ENCODE measurements around the gene CGA. TPM values are rescaled to one million over a fixed set of nuclear protein-coding genes. Genes with fewer than 3 reads are reported as not detected.
A peak's percentile ranks its signal among the peaks of the same experiment; 100 is the strongest.
"Not testable (repeated sequence)": the region's sequence is repeated elsewhere in the genome, so short reads cannot be mapped to it uniquely, and the experiment has no call there.

Gene CGA
- total RNA-seq (not detected), polyA plus RNA-seq (not detected)
- long read RNA-seq, donor 1: 0 reads
- long read RNA-seq, donor 2: 0 reads

DNA sequence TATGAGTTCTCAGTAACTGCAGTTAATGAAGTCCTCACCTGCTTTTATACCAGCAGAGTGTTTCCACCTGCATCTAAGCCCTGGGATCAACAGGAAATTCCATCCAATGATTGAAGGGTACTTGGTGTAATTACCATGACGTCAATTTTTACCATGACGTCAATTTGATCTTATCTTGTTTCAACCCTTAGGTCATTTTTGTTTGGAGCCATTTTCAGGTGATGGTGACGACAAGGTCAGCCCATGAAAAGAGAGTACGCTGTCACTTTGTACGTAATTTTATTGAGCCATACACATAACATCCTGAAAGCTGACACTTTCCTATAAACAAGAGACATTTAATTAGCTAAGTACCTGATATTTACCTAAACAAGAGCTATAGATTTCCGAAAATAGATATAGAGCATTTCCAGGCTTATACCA is at the start of gene CGA:
Gene CGA (minus strand): TSS at position 20 of the 423 bp plus-strand sequence. CDS start 6,906 bp downstream, outside the sequence.
- no peak within 1 kb of the TSS for H3K27ac ChIP-seq
- no peak within 1 kb of the TSS for H3K4me3 ChIP-seq
- whole genome bisulfite sequencing, 5 donors: 71 to 83% (median 79%) methylated on average over 6 of the region's 6 CpGs
- peaks cover 0 to 8% (median 0%) of the 10 kb centered on the region in 7 donors for H3K27me3 ChIP-seq (replicated peaks in 1 of 7)
- TF ChIP-seq POLR2AphosphoS5 (IDR thresholded peaks at IDR 0.05) (no peak), CTCF (IDR thresholded peaks at IDR 0.05 in 8 of 11, conservative IDR thresholded peaks at IDR 0.05 in 3 of 11) (no peak), POLR2A (IDR thresholded peaks at IDR 0.05) (no peak)
- no peak for DNase-seq
- intact Hi-C loops (cut with DNase I; ENCODE audit: low total_unique reads): no loop called here
- no peaks in the 10 kb centered on the region for H3K9me3 ChIP-seq
- H3K4me1 ChIP-seq: peaks cover 0 to 9% (median 0%) of the 10 kb centered on the region in 6 donors
- no peaks in the 10 kb centered on the region for H3K36me3 ChIP-seq

DNA sequence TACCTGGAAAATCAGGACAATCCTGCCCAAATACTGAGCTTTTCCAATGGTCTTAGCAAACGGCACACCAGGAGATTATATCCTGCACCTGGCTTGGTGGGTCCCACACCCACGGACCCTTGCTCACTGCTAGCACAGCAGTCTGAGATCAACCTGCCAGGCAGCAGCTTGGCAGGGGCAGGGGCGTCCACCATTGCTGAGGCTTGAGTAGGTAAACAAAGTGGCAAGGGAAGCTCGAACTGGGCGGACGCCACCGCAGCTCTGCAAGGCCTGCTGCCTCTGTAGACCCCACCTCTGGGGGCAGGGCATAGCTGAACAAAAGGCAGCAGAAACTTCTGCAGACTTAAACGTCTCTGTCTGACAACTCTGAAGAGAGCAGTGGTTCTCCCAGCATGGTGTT is 45.0 kb upstream of the CGA start:
- not testable (repeated sequence) for H3K27ac ChIP-seq; DNase-seq; H3K36me3 ChIP-seq; H3K4me3 ChIP-seq; H3K4me1 ChIP-seq; H3K9me3 ChIP-seq; H3K27me3 ChIP-seq (replicated peaks in 1 of 7)
- intact Hi-C loops (cut with DNase I; ENCODE audit: low total_unique reads): loop anchor here (10.0 kb wide), 1 partner anchor 95 kb away; no protein-coding TSS in a partner anchor
- 88 to 98% (median 94%) methylated on average over 7 to 8 of the region's 8 CpGs for WGBS, 5 donors

- intact Hi-C loops (cut with DNase I; ENCODE audit: low total_unique reads): loop anchor here (10.0 kb wide), 1 partner anchor 96 kb away; no protein-coding TSS in a partner anchor
- no peak for DNase-seq
- no peaks in the 10 kb centered on the region for H3K9me3 ChIP-seq
- H3K4me1 ChIP-seq: peaks cover 0 to 5% (median 0%) of the 10 kb centered on the region in 6 donors
- H3K36me3 ChIP-seq: no peaks in the 10 kb centered on the region
- TF ChIP-seq CTCF (IDR thresholded peaks at IDR 0.05 in 8 of 11, conservative IDR thresholded peaks at IDR 0.05 in 3 of 11) (peak; percentile 58 to 87 (median 79)), POLR2A (IDR thresholded peaks at IDR 0.05) (no peak)
- WGBS, 5 donors: 9 to 30% (median 12%) methylated on average over 1 of the region's 1 CpG
- no peak overlapping the region for H3K27ac ChIP-seq
- H3K27me3 ChIP-seq (replicated peaks in 1 of 7): peaks cover 0 to 10% (median 0%) of the 10 kb centered on the region in 7 donors
- no peak overlapping the region for H3K4me3 ChIP-seq
These were observed 44.3 kb upstream of the CGA start for GRCh38 chr6:87139236-87139635.

DNA sequence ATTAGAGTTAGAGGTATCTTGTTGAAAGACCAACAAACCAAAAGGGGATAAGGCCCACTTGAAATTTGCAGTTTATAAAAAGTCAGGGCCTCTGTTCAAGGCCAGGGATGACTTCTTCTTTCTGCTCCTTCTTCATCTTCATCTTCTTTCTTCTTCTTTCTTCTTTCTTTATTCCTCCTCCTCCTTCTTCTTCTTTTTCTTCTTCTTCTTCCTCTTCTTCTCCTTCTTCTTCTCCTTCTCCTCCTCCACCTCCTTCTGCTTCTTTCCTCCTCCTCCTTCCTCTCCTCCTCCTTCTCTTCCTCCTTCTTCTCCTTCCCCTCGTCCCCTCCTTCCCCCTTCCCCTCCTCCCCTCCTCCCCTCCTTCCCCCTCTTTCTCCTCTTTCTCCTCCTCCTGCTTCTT is 42.1 kb upstream of the CGA start:
- Histone ChIP-seq H3K9me3 (no peaks in the 10 kb centered on the region), H3K36me3 (no peaks in the 10 kb centered on the region), H3K27ac (no peak overlapping the region), H3K27me3 (replicated peaks in 1 of 7) (peaks cover 0 to 10% (median 0%) of the 10 kb centered on the region in 7 donors), H3K4me3 (no peak overlapping the region), H3K4me1 (peaks cover 0 to 5% (median 0%) of the 10 kb centered on the region in 6 donors)
- intact Hi-C loops (cut with DNase I; ENCODE audit: low total_unique reads): loop anchor here (10.0 kb wide), 1 partner anchor 98 kb away; no protein-coding TSS in a partner anchor
- WGBS, 5 donors: 5 to 25% (median 17%) methylated on average over 1 of the region's 1 CpG
- no peak for DNase-seq
- no peak for TF ChIP-seq POLR2AphosphoS5 (IDR thresholded peaks at IDR 0.05)
- TF ChIP-seq POLR2A (IDR thresholded peaks at IDR 0.05): no peak
- no peak for TF ChIP-seq CTCF (IDR thresholded peaks at IDR 0.05 in 8 of 11, conservative IDR thresholded peaks at IDR 0.05 in 3 of 11)
